H1 (cell line): ENCODE results near the gene AGBL4. TPM values are rescaled to one million over a fixed set of nuclear protein-coding genes. Genes with fewer than 3 reads are reported as not detected.

Source experiments
- CTCF ChIA-PET: fragments of 300-600 bp; sonication (Branson Sonifier 250); formaldehyde crosslinking; loops from one replicate; lab custom pipeline; 2021; ENCODE audit not compliant: partially characterized antibody; lab: Charles Lee
- POLR2A ChIA-PET: fragments of 300-600 bp; sonication (Branson Sonifier 250); formaldehyde crosslinking; loops from one replicate; lab custom pipeline; 2021; ENCODE audit warnings: inconsistent platforms; ENCODE audit not compliant: partially characterized antibody; lab: Charles Lee
- DNase-seq, 2 experiments: peaks; one replicate each; pipeline versions ENCODE4 v3.0.0 to v3.0.0-alpha.2; 2010 to 2022; ENCODE audit warnings: low spot score in 2 of 2, low read depth in 1 of 2, mixed read lengths in 1 of 2
- FAIRE-seq: peaks from 2 replicates; lab custom pipeline; 2011; peaks lifted over from hg19 to GRCh38; lab: Jason Lieb, UNC
- H2AFZ ChIP-seq: 2 replicates; pipeline ENCODE4 v1.8.1; 2012; ENCODE audit warnings: low read length, inconsistent platforms
- H2AK5ac ChIP-seq: 2 replicates; pipeline ENCODE4 v1.6.1; 2013; ENCODE audit warnings: low read depth, low read length
- H2BK120ac ChIP-seq: replicated peaks from 2 replicates; pipeline ENCODE3; 2013; ENCODE audit warnings: low read depth, low read length, inconsistent platforms
- H2BK12ac ChIP-seq: 2 replicates; pipeline ENCODE4 v1.6.1; 2013; ENCODE audit warnings: low read depth, low read length
- H2BK15ac ChIP-seq: 2 replicates; pipeline ENCODE4 v1.6.1; 2013; ENCODE audit warnings: low read length
- H2BK20ac ChIP-seq: 2 replicates; pipeline ENCODE4 v1.6.1; 2013; ENCODE audit warnings: low read length
- H2BK5ac ChIP-seq: 2 replicates; pipeline ENCODE4 v1.6.1; 2013; ENCODE audit warnings: low read depth, low read length
- H3K14ac ChIP-seq: 2 replicates; pipeline ENCODE4 v1.6.1; 2013; ENCODE audit warnings: inconsistent platforms; ENCODE audit not compliant: insufficient read length
- H3K18ac ChIP-seq: 2 replicates; pipeline ENCODE4 v1.6.1; 2013; ENCODE audit warnings: low read length; ENCODE audit errors: extremely low read depth
- H3K23ac ChIP-seq: 2 replicates; pipeline ENCODE4 v1.6.1; 2013; ENCODE audit warnings: inconsistent platforms; ENCODE audit not compliant: insufficient read length
- H3K23me2 ChIP-seq: 2 replicates; pipeline ENCODE4 v1.6.1; 2013; ENCODE audit warnings: low read depth, low read length
- H3K27ac ChIP-seq: 2 replicates; pipeline ENCODE4 v1.6.1; 2011; ENCODE audit warnings: low read depth, low read length, inconsistent platforms
- H3K27me3 ChIP-seq, 4 experiments: replicated peaks in 1 of 4; 1 replicate in 1 of 4; 2 replicates in 3 of 4; pipeline versions ENCODE4 v1.6.1 to v1.8.1; 2011 to 2013; ENCODE audit warnings: low read length in 3 of 4, mild to moderate bottlenecking in 3 of 4, inconsistent platforms in 2 of 4, mixed read lengths in 2 of 4, moderate library complexity in 1 of 4; ENCODE audit not compliant: control insufficient read depth in 3 of 4, insufficient read depth in 3 of 4; ENCODE audit errors: extremely low read depth in 1 of 4
- H3K36me3 ChIP-seq, 4 experiments: 2 replicates each; pipeline versions ENCODE4 v1.6.1 to v1.8.1; 2011 to 2013; ENCODE audit warnings: mild to moderate bottlenecking in 4 of 4, low read length in 3 of 4, moderate library complexity in 2 of 4, control low read depth in 1 of 4, inconsistent platforms in 1 of 4; ENCODE audit not compliant: insufficient read depth in 4 of 4, control insufficient read depth in 2 of 4
- H3K4ac ChIP-seq: replicated peaks from 2 replicates; pipeline ENCODE3; 2013; ENCODE audit warnings: low read length, low read depth, mixed read lengths, inconsistent platforms; ENCODE audit not compliant: insufficient read length
- H3K4me1 ChIP-seq, 4 experiments: replicated peaks in 1 of 4; 1 replicate in 1 of 4; 2 replicates in 3 of 4; pipeline versions ENCODE4 v1.6.1 to v1.8.1; 2011 to 2013; ENCODE audit warnings: low read length in 3 of 4, inconsistent platforms in 2 of 4, mixed read lengths in 1 of 4; ENCODE audit not compliant: insufficient read depth in 4 of 4, control insufficient read depth in 3 of 4
- H3K4me2 ChIP-seq, 2 experiments: 2 replicates each; pipeline versions ENCODE4 v1.6.1 to v1.8.1; 2011 to 2013; ENCODE audit warnings: low read depth in 2 of 2, low read length in 2 of 2, control low read depth in 1 of 2, inconsistent platforms in 1 of 2, mild to moderate bottlenecking in 1 of 2; ENCODE audit not compliant: insufficient read depth in 1 of 2
- H3K4me3 ChIP-seq, 4 experiments: fragments of 200-600, 300-600 bp in 1 of 4; sonication (generic), shearing (Covaris generic), sonication (Bioruptor Twin) in 1 of 4; 2 replicates each; pipeline versions ENCODE4 v1.5.1 to v1.8.1; 2011 to 2016; ENCODE audit warnings: low read length in 4 of 4, low read depth in 3 of 4, control low read depth in 2 of 4, inconsistent platforms in 2 of 4, mild to moderate bottlenecking in 2 of 4, mixed read lengths in 1 of 4, moderate library complexity in 1 of 4; ENCODE audit not compliant: insufficient read depth in 2 of 4; ENCODE audit errors: extremely low read depth in 1 of 4
- H3K56ac ChIP-seq: replicated peaks from 2 replicates; pipeline ENCODE3; 2013; ENCODE audit warnings: low read depth, mild to moderate bottlenecking, mixed read lengths, low read length, inconsistent platforms; ENCODE audit not compliant: insufficient read length
- H3K79me1 ChIP-seq: 2 replicates; pipeline ENCODE4 v1.6.1; 2013; ENCODE audit warnings: low read depth, low read length, control low read depth
- H3K79me2 ChIP-seq, 2 experiments: 2 replicates each; pipeline versions ENCODE4 v1.6.1 to v1.8.1; 2012 to 2013; ENCODE audit warnings: low read length in 2 of 2, mild to moderate bottlenecking in 2 of 2, inconsistent platforms in 1 of 2; ENCODE audit not compliant: insufficient read depth in 2 of 2, control insufficient read depth in 1 of 2
- H3K9ac ChIP-seq, 4 experiments: replicated peaks in 1 of 4; 1 replicate in 1 of 4; 2 replicates in 3 of 4; pipeline versions ENCODE4 v1.6.1 to v1.8.1; 2011 to 2013; ENCODE audit warnings: low read depth in 3 of 4, low read length in 3 of 4, control low read depth in 2 of 4, mild to moderate bottlenecking in 2 of 4, moderate library complexity in 2 of 4, inconsistent platforms in 1 of 4; ENCODE audit errors: extremely low read depth in 1 of 4
- H3K9me3 ChIP-seq, 2 experiments: 2 replicates each; pipeline versions ENCODE4 v1.6.1 to v1.8.1; 2012 to 2013; ENCODE audit warnings: mild to moderate bottlenecking in 2 of 2, moderate library complexity in 2 of 2, control low read depth in 1 of 2, inconsistent platforms in 1 of 2, low read depth in 1 of 2, low read length in 1 of 2, mixed read lengths in 1 of 2; ENCODE audit not compliant: insufficient read depth in 2 of 2
- H4K20me1 ChIP-seq, 2 experiments: replicated peaks in 1 of 2; 2 replicates each; pipeline versions ENCODE3 to v1.8.1; 2011 to 2013; ENCODE audit warnings: inconsistent platforms in 2 of 2, low read length in 2 of 2, mild to moderate bottlenecking in 1 of 2; ENCODE audit not compliant: insufficient read depth in 2 of 2, control insufficient read depth in 1 of 2
- H4K5ac ChIP-seq: 2 replicates; pipeline ENCODE4 v1.6.1; 2013; ENCODE audit warnings: low read length, low read depth, mixed read lengths, inconsistent platforms; ENCODE audit not compliant: insufficient read length
- H4K8ac ChIP-seq: 2 replicates; pipeline ENCODE4 v1.8.0; 2013; ENCODE audit warnings: mild to moderate bottlenecking, moderate library complexity, low read length, inconsistent platforms; ENCODE audit not compliant: insufficient read depth; ENCODE audit errors: extremely low read depth
- H4K91ac ChIP-seq: replicated peaks from 2 replicates; pipeline ENCODE3; 2013; ENCODE audit warnings: low read length, mixed read lengths, inconsistent platforms; ENCODE audit not compliant: insufficient read length
- BACH1 ChIP-seq: IDR thresholded peaks from 2 replicates; pipeline ENCODE4 v1.6.1; 2012; ENCODE audit warnings: low read length, improper control_type of control experiment
- CBX5 ChIP-seq: fragments of 300-800, 300-1000 bp; sonication (generic); IDR thresholded peaks from 2 replicates; pipeline ENCODE4 v1.7.1; 2016; ENCODE audit warnings: antibody characterized with exemption, low read length, low read depth
- FOSL1 ChIP-seq: IDR thresholded peaks from 2 replicates; pipeline ENCODE4 v1.6.1; 2011; ENCODE audit warnings: mild to moderate bottlenecking, low read depth, low read length, moderate library complexity; ENCODE audit not compliant: insufficient read depth
- GABPA ChIP-seq: IDR thresholded peaks from 2 replicates; pipeline ENCODE4 v1.6.1; 2011; ENCODE audit warnings: mild to moderate bottlenecking, low read length, moderate library complexity, borderline replicate concordance; ENCODE audit not compliant: insufficient read depth
- KDM5A ChIP-seq: fragments of 200-600 bp; IDR thresholded peaks from 2 replicates; pipeline ENCODE4 v1.7.1; 2012; ENCODE audit warnings: mild to moderate bottlenecking, low read length, inconsistent platforms, mixed read lengths
- NRF1 ChIP-seq: IDR thresholded peaks from 2 replicates; pipeline ENCODE4 v1.6.1; 2011; ENCODE audit warnings: mild to moderate bottlenecking, low read depth, low read length, improper control_type of control experiment
- RAD21 ChIP-seq, 2 experiments: IDR thresholded peaks in 1 of 2; conservative IDR thresholded peaks in 1 of 2; 2 replicates each; pipeline ENCODE4 v1.6.1; 2011; ENCODE audit warnings: low read depth in 2 of 2, low read length in 2 of 2, improper control_type of control experiment in 1 of 2, inconsistent platforms in 1 of 2, mild to moderate bottlenecking in 1 of 2, moderate library complexity in 1 of 2
- SRF ChIP-seq: IDR thresholded peaks from 2 replicates; pipeline ENCODE4 v1.6.1; 2011; ENCODE audit warnings: mild to moderate bottlenecking, low read depth, low read length, moderate library complexity
- WGBS, 2 experiments: shearing (Covaris generic) in 1 of 2; methylation state at CpG; one replicate each; pipeline versions ENCODE4 v1.1.6 to v1.1.7; 2013 to 2015; ENCODE audit warnings: low lambda C conversion rate in 2 of 2, mixed read lengths in 2 of 2, inconsistent platforms in 1 of 2, low coverage in 1 of 2, missing lambda C conversion rate in 1 of 2; ENCODE audit not compliant: insufficient replicate concordance in 2 of 2, insufficient coverage in 1 of 2, insufficient read length in 1 of 2; ENCODE audit errors: extremely low coverage in 1 of 2, missing lambda C conversion rate in 1 of 2; 5-methylcytosine and 5-hydroxymethylcytosine counted together
- polyA plus RNA-seq, 7 experiments: library from polyadenylated mRNA; depleted of rRNA in 3 of 7; stranded (reverse) in 5 of 7; unstranded in 2 of 7; fragments of >200 nt in 5 of 7; fragments of 200-250 nt in 2 of 7; gene quantifications; 1 replicate in 5 of 7; 2 replicates in 1 of 7; 4 replicates in 1 of 7; pipeline versions ENCODE4 v1.2.1 to v1.2.3, GENCODE V29; 2011 to 2013; ENCODE audit warnings: missing spikeins in 2 of 7, mixed read lengths in 2 of 7
- total RNA-seq: library from RNA; stranded (reverse); fragmentation: NEBNext Ultra II Directional; extraction: Animal tissue kit (Norgen Biotek cat#: 25700); gene quantifications from 2 replicates; pipeline ENCODE4 v1.2.1, GENCODE V29; 2021
- TF ChIP-seq, protein P1 (sequence below): IDR thresholded peaks from 2 replicates; pipeline ENCODE4 v1.6.1; 2011; ENCODE audit warnings: low read depth, mild to moderate bottlenecking, low read length; ENCODE audit not compliant: insufficient read depth

Gene AGBL4
- total and polyA plus RNA-seq, 2 of the 8 experiments (the other 6 are each of a cell fraction or from before 2014, with no cell fraction given) = 0.41 to 0.45 TPM

DNA sequence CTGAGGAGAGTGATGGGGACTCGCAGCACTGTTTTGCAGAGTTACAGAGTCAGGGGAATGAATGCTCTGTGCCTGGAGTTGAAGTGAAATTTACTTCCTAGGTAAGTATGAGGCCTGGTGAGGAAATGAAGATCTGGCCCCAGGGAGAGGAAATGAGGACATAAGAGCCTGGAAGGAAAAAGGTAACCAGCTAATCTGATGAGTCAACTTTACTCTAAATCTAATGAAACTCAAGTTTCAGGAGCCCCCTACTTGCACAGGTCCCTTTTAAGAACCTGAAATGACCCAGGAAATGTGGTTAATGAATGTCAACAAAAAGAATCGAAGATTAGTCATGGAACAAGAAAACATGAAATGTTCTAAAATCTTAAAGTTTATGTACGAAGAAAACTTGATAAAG, 599.0 kb downstream of the AGBL4 start:
- Histone ChIP-seq H2BK12ac (no peak overlapping the region), H3K23me2 (no peaks in the 10 kb centered on the region), H3K79me2 (no peaks in the 10 kb centered on the region), H3K36me3 (no peaks in the 10 kb centered on the region), H3K4me1 (no peaks in the 10 kb centered on the region), H3K4me2 (no peak overlapping the region), H3K18ac (no peak overlapping the region), H3K23ac (no peak overlapping the region), H2BK120ac (no peak overlapping the region), H3K4me3 (no peak overlapping the region), H4K91ac (no peak overlapping the region), H2BK5ac (no peak overlapping the region), H2BK20ac (no peak overlapping the region), H2AK5ac (no peak overlapping the region), H4K5ac (no peak overlapping the region), H3K14ac (no peak overlapping the region), H3K27ac (no peak overlapping the region), H3K56ac (no peak overlapping the region), H2BK15ac (no peak overlapping the region), H4K8ac (no peak overlapping the region), H3K79me1 (no peaks in the 10 kb centered on the region), H3K4ac (no peak overlapping the region), H2AFZ (no peak overlapping the region), H3K27me3 (no peaks in the 10 kb centered on the region), H4K20me1 (no peaks in the 10 kb centered on the region)
- DNase-seq (no peak), FAIRE-seq (no peak)
- ChIA-PET CTCF (no interaction called here), POLR2A (no interaction called here)
- WGBS, 2 experiments = 84% methylated on average over 3 of the region's 3 CpGs; no CpG with 5 or more reads in 1 of the 2 experiments
- TF ChIP-seq GABPA (no peak), CBX5 (no peak), SRF (no peak), KDM5A (no peak), BACH1 (no peak), FOSL1 (no peak), NRF1 (no peak), RAD21 (IDR thresholded peaks at IDR 0.05 in 1 of 2, conservative IDR thresholded peaks at IDR 0.05 in 1 of 2; ENCODE audit: low read depth in 2 of 2, low read length in 2 of 2) (no peak)
- TF ChIP-seq, protein P1, sequence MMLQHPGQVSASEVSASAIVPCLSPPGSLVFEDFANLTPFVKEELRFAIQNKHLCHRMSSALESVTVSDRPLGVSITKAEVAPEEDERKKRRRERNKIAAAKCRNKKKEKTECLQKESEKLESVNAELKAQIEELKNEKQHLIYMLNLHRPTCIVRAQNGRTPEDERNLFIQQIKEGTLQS = no peak
- TF ChIP-seq, all 59 proteins: peak for 0
- Histone ChIP-seq H3K9ac (no peak overlapping the region), H3K9me3 (peaks cover 56 to 76% of the 10 kb centered on the region in 2 experiments)
